ENCODE data around the gene TRPV4.

The TRPV4 gene

DNA sequence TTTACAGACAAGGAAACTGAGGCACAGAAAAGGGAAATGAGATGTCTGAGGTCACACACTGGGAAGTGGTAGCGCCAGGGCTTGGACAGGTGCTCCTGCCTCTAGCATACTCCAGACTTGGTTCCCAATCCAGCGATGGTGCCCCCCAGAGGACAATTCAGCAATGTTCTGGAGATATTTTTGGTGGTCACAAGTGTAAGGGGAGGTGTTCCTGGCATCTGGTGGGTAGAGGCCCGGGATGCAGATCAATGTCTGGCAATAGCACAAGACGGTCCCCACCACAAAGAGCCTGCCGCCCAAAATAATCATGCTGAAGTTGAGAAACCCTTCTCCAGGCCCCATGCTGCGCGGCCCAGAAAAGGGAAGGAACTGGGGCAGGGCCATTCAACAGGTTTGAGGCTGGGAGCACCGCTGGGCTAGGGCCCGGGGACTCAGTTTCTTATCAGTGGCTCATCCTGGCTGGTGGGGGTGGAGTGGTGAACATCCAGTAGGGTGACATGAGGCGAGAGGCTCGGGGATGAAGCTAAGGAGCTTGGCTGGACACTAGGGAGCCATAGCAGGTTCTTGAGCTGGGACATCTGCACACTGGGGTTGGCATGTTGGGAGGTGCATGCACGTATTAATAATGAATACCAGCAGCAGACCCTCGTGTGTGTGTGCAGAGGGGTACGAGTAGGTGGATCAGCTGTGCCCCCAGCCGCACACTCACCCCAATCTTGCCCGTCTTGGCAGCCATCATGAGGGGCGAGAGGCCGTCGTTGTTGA lies 35.1 kb downstream of the TRPV4 start:
- H3K27ac ChIP-seq (ENCODE audit: extremely low read depth, low read depth, low read length) = no peak overlapping the region

DNA sequence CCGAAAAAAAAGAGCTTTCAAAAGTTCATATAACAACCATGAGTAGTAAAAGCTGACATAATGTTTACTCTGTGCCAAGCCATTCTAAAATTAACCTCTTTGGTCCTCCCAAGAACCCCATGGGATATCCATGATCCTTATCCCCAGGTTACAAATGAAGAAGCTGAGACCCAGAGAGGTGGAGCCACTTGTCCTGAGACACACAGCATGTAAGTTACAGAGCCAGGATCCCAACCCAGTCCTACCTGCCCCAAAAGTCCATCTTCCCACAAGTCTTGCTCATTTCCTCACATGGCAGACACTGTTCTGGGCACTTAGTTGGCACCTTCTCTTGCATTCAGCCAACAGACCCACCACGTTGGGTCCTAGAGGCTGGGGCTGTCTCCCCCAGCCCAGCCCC lies 37.1 kb downstream of the TRPV4 start:
- no peaks in the 10 kb centered on the region for H3K4me1 ChIP-seq (ENCODE audit: control insufficient read depth, insufficient read depth, low read length)
- CTCF ChIA-PET = interaction anchor here (2.4 kb wide), 1 partner anchor 9 kb away, joined by 21 read pairs; no protein-coding TSS in a partner anchor

More for the DNA sequence above, 35.1 kb downstream of the TRPV4 start:
- H3K4me1 ChIP-seq (ENCODE audit: control insufficient read depth, insufficient read depth, low read length) = no peaks in the 10 kb centered on the region
- H3K9me3 ChIP-seq (ENCODE audit: control insufficient read depth, insufficient read depth, low read depth, low read length) = no peaks in the 10 kb centered on the region
- no peaks in the 10 kb centered on the region for H3K36me3 ChIP-seq (ENCODE audit: control insufficient read depth in 2 of 2, insufficient read depth in 1 of 2, low read length in 2 of 2)
- CTCF ChIA-PET = interaction anchor here (0.6 kb wide), 2 partner anchors 8 to 90 kb away, joined by 3 read pairs; no protein-coding TSS in a partner anchor
- POLR2A ChIA-PET = no interaction called here
- H3K4me3 ChIP-seq (ENCODE audit: low read depth, low read length) = no peak overlapping the region
- peak; percentile 91 for TF ChIP-seq ZNF16 (tag by site-specific recombination; IDR thresholded peaks at IDR 0.05; ENCODE audit: low read depth)
- no peak for TF ChIP-seq REPIN1 (tag by site-specific recombination; IDR thresholded peaks at IDR 0.05; ENCODE audit: low read depth)
- no peak for TF ChIP-seq EGR2 (tag by site-specific recombination; IDR thresholded peaks at IDR 0.05; ENCODE audit: low read depth)
- TF ChIP-seq SCRT1 (tag by site-specific recombination; IDR thresholded peaks at IDR 0.05; ENCODE audit: borderline replicate concordance) = peak; percentile 50; the same call in 1 of the 2 replicates
- TF ChIP-seq SCRT2 (tag by site-specific recombination; IDR thresholded peaks at IDR 0.05) = peak; percentile 86
- no peak for TF ChIP-seq ZNF24 (tag by site-specific recombination; IDR thresholded peaks at IDR 0.05)

DNA sequence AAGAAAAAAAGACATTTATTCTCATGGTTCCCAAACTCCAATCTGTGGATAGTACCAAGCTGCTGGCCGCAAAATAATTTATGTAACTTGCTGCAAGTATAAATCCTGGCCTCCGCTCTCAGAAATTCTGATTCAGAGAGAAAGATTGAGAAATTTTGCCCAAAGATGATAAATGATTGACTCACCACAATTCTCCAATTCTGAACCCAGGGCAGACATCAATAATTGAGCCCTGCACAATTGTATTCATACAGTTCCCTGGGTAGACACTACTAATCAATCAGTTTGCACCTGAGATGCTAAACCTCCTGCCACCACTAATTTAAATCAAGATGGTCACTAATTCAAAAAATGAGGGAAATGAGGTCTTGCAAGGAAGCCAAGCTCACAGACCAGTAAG lies 38.2 kb downstream of the TRPV4 start:
- H3K27ac ChIP-seq (ENCODE audit: extremely low read depth, low read depth, low read length) = no peak overlapping the region

More for the DNA sequence above, 37.1 kb downstream of the TRPV4 start:
- POLR2A ChIA-PET = interaction anchor here (0.7 kb wide), 1 partner anchor 49 kb away, joined by 3 read pairs; no protein-coding TSS in a partner anchor
- TF ChIP-seq ZBTB17 (tag by site-specific recombination; IDR thresholded peaks at IDR 0.05) = no peak
- TF ChIP-seq ZNF768 (tag by site-specific recombination; IDR thresholded peaks at IDR 0.05) = peak; percentile 61
- TF ChIP-seq, protein P1, sequence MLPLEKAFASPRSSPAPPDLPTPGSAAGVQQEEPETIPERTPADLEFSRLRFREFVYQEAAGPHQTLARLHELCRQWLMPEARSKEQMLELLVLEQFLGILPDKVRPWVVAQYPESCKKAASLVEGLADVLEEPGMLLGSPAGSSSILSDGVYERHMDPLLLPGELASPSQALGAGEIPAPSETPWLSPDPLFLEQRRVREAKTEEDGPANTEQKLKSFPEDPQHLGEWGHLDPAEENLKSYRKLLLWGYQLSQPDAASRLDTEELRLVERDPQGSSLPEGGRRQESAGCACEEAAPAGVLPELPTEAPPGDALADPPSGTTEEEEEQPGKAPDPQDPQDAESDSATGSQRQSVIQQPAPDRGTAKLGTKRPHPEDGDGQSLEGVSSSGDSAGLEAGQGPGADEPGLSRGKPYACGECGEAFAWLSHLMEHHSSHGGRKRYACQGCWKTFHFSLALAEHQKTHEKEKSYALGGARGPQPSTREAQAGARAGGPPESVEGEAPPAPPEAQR (tag by site-specific recombination; IDR thresholded peaks at IDR 0.05) = no peak
- no peak for TF ChIP-seq ZNF549 (tag by site-specific recombination; IDR thresholded peaks at IDR 0.05)
- no peaks in the 10 kb centered on the region for H3K9me3 ChIP-seq (ENCODE audit: control insufficient read depth, insufficient read depth, low read depth, low read length)
- H3K4me3 ChIP-seq (ENCODE audit: low read depth, low read length) = no peak overlapping the region
- H3K27ac ChIP-seq (ENCODE audit: extremely low read depth, low read depth, low read length) = no peak overlapping the region
- H3K36me3 ChIP-seq (ENCODE audit: control insufficient read depth in 2 of 2, insufficient read depth in 1 of 2, low read length in 2 of 2) = no peaks in the 10 kb centered on the region

DNA sequence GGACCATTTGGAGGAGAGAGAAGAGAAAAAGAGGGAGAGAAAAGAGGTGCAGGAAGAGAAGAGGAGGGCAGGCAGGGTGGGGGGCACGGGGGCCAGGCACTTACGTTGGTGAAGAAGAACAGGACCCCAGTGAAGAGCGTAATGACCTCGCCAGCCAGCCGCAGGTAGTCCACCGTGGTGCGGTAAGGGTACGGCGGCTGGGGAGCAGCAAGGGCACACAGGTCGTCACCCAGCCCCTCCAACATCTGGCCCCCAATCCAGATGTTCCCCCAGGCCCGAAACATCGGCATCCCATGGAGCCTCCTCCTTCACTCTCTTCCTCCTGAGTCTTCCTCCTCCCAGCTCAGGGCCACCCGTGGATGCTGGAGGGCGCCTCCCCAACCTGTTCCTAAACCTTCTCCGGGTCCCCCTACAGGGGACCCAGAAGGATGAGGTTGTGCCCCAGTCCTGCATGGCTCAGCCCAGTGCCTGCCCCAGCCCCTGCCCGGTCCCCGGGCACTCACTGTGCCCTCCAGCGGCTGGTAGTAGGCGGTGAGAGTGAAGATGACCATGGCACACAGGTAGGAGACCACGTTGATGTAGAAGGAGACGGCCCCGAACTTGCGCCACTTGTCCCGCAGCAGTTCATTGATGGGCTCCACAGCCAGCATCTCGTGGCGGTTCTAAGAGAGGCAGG lies 39.2 kb downstream of the TRPV4 start:
- no peaks in the 10 kb centered on the region for H3K4me1 ChIP-seq (ENCODE audit: control insufficient read depth, insufficient read depth, low read length)
- ChIA-PET POLR2A (interaction anchor here (0.6 kb wide), 1 partner anchor 317 kb away, joined by 3 read pairs; the partner anchor contains the start of genes KCTD10 and UBE3B), CTCF (no interaction called here)
- H3K9me3 ChIP-seq (ENCODE audit: control insufficient read depth, insufficient read depth, low read depth, low read length) = no peaks in the 10 kb centered on the region
- H3K4me3 ChIP-seq (ENCODE audit: low read depth, low read length) = no peak overlapping the region
- no peaks in the 10 kb centered on the region for H3K36me3 ChIP-seq (ENCODE audit: control insufficient read depth in 2 of 2, insufficient read depth in 1 of 2, low read length in 2 of 2)
- no peak overlapping the region for H3K27ac ChIP-seq (ENCODE audit: extremely low read depth, low read depth, low read length)
- TF ChIP-seq ZNF629 (tag by site-specific recombination; IDR thresholded peaks at IDR 0.05) (no peak), ZNF701 (tag by site-specific recombination; IDR thresholded peaks at IDR 0.05) (no peak), REPIN1 (tag by site-specific recombination; IDR thresholded peaks at IDR 0.05; ENCODE audit: low read depth) (no peak), ZBTB21 (tag by site-specific recombination; IDR thresholded peaks at IDR 0.05) (no peak), ZNF10 (tag by site-specific recombination; IDR thresholded peaks at IDR 0.05) (no peak), ZNF791 (tag by site-specific recombination; IDR thresholded peaks at IDR 0.05) (no peak)
- TF ChIP-seq, protein P2, sequence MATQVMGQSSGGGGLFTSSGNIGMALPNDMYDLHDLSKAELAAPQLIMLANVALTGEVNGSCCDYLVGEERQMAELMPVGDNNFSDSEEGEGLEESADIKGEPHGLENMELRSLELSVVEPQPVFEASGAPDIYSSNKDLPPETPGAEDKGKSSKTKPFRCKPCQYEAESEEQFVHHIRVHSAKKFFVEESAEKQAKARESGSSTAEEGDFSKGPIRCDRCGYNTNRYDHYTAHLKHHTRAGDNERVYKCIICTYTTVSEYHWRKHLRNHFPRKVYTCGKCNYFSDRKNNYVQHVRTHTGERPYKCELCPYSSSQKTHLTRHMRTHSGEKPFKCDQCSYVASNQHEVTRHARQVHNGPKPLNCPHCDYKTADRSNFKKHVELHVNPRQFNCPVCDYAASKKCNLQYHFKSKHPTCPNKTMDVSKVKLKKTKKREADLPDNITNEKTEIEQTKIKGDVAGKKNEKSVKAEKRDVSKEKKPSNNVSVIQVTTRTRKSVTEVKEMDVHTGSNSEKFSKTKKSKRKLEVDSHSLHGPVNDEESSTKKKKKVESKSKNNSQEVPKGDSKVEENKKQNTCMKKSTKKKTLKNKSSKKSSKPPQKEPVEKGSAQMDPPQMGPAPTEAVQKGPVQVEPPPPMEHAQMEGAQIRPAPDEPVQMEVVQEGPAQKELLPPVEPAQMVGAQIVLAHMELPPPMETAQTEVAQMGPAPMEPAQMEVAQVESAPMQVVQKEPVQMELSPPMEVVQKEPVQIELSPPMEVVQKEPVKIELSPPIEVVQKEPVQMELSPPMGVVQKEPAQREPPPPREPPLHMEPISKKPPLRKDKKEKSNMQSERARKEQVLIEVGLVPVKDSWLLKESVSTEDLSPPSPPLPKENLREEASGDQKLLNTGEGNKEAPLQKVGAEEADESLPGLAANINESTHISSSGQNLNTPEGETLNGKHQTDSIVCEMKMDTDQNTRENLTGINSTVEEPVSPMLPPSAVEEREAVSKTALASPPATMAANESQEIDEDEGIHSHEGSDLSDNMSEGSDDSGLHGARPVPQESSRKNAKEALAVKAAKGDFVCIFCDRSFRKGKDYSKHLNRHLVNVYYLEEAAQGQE (tag by site-specific recombination; IDR thresholded peaks at IDR 0.05) = no peak
- TF ChIP-seq, protein P3, sequence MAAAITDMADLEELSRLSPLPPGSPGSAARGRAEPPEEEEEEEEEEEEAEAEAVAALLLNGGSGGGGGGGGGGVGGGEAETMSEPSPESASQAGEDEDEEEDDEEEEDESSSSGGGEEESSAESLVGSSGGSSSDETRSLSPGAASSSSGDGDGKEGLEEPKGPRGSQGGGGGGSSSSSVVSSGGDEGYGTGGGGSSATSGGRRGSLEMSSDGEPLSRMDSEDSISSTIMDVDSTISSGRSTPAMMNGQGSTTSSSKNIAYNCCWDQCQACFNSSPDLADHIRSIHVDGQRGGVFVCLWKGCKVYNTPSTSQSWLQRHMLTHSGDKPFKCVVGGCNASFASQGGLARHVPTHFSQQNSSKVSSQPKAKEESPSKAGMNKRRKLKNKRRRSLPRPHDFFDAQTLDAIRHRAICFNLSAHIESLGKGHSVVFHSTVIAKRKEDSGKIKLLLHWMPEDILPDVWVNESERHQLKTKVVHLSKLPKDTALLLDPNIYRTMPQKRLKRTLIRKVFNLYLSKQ (tag by site-specific recombination; IDR thresholded peaks at IDR 0.05; ENCODE audit: borderline replicate concordance) = no peak

More for the DNA sequence above, 38.2 kb downstream of the TRPV4 start:
- Histone ChIP-seq H3K36me3 (ENCODE audit: control insufficient read depth in 2 of 2, insufficient read depth in 1 of 2, low read length in 2 of 2) (no peaks in the 10 kb centered on the region), H3K4me1 (ENCODE audit: control insufficient read depth, insufficient read depth, low read length) (no peaks in the 10 kb centered on the region), H3K4me3 (ENCODE audit: low read depth, low read length) (no peak overlapping the region), H3K9me3 (ENCODE audit: control insufficient read depth, insufficient read depth, low read depth, low read length) (no peaks in the 10 kb centered on the region)
- CTCF ChIA-PET = interaction anchor here (2.4 kb wide), 1 partner anchor 10 kb away, joined by 21 read pairs; no protein-coding TSS in a partner anchor
- TF ChIP-seq ZFP3 (tag by site-specific recombination; IDR thresholded peaks at IDR 0.05; ENCODE audit: low read depth) (no peak), ZBTB20 (tag by site-specific recombination; IDR thresholded peaks at IDR 0.05) (peak; percentile 30; the same call in 1 of the 2 replicates), ZNF175 (tag by site-specific recombination; IDR thresholded peaks at IDR 0.05) (no peak), ZBTB17 (tag by site-specific recombination; IDR thresholded peaks at IDR 0.05) (peak; percentile 97), ZNF23 (tag by site-specific recombination; IDR thresholded peaks at IDR 0.05; ENCODE audit: borderline replicate concordance) (peak; percentile 86; the same call in 1 of the 2 replicates), ZEB2 (tag by site-specific recombination; IDR thresholded peaks at IDR 0.05) (no peak)
- POLR2A ChIA-PET = interaction anchor here (0.6 kb wide), 1 partner anchor 68 kb away, joined by 3 read pairs; no protein-coding TSS in a partner anchor
